ENCODE data around the gene CARS2.

CARS2 gene

GRCh38 chr13:110653271-110653670 is 52.6 kb downstream of the CARS2 start:
- no peak for DNase-seq (ENCODE audit: low spot score)

GRCh38 chr13:110652764-110653163 is 53.2 kb downstream of the CARS2 start:
- no peak for DNase-seq (ENCODE audit: low spot score)

- DNase-seq (ENCODE audit: low spot score): no peak
Measured at GRCh38 chr13:110652231-110652730, 53.6 kb downstream of the CARS2 start.

GRCh38 chr13:110651726-110652230 is 54.1 kb downstream of the CARS2 start:
- DNase-seq (ENCODE audit: low spot score): no peak

GRCh38 chr13:110651271-110651670 is 54.6 kb downstream of the CARS2 start:
- no peak for DNase-seq (ENCODE audit: low spot score)

- DNase-seq (ENCODE audit: low spot score): no peak
Measured at GRCh38 chr13:110650436-110650835, 55.5 kb downstream of the CARS2 start.

- no peak for DNase-seq (ENCODE audit: low spot score)
Measured at GRCh38 chr13:110649551-110649950, 56.4 kb downstream of the CARS2 start.

- no peak for DNase-seq (ENCODE audit: low spot score)
Measured at GRCh38 chr13:110648848-110649421, 57.0 kb downstream of the CARS2 start.

- DNase-seq (ENCODE audit: low spot score): no peak
Measured at GRCh38 chr13:110648146-110648819, 57.6 kb downstream of the CARS2 start.

GRCh38 chr13:110647365-110647737 is 58.6 kb downstream of the CARS2 start:
- DNase-seq (ENCODE audit: low spot score): no peak

- DNase-seq (ENCODE audit: low spot score): no peak
Measured at GRCh38 chr13:110646442-110647364, 59.2 kb downstream of the CARS2 start.

- DNase-seq (ENCODE audit: low spot score): no peak
Measured at GRCh38 chr13:110645750-110646149, 60.2 kb downstream of the CARS2 start.

- DNase-seq (ENCODE audit: low spot score): peak; percentile 55
Measured at GRCh38 chr13:110644892-110645521, 60.9 kb downstream of the CARS2 start.

- no peak for DNase-seq (ENCODE audit: low spot score)
Measured at GRCh38 chr13:110643768-110644421, 62.0 kb downstream of the CARS2 start.

GRCh38 chr13:110643324-110643723 is 62.6 kb downstream of the CARS2 start:
- no peak for DNase-seq (ENCODE audit: low spot score)

- no peak for DNase-seq (ENCODE audit: low spot score)
Measured at GRCh38 chr13:110642291-110642981, 63.5 kb downstream of the CARS2 start.

- DNase-seq (ENCODE audit: low spot score): no peak
Measured at GRCh38 chr13:110641055-110642015, 64.6 kb downstream of the CARS2 start.

GRCh38 chr13:110640591-110641029 is 65.3 kb downstream of the CARS2 start:
- DNase-seq (ENCODE audit: low spot score): no peak

GRCh38 chr13:110639935-110640334 is 66.0 kb downstream of the CARS2 start:
- no peak for DNase-seq (ENCODE audit: low spot score)
